HG03135 (cell line): ENCODE results near the gene EMP2.

Experiments used
- ATAC-seq: cut with Tn5 transposase; IDR thresholded peaks from one replicate; pipeline ENCODE4 v1.9.1; 2021; ENCODE audit warnings: mild to moderate bottlenecking, moderate library complexity; ENCODE audit not compliant: unreplicated experiment

Gene EMP2

DNA sequence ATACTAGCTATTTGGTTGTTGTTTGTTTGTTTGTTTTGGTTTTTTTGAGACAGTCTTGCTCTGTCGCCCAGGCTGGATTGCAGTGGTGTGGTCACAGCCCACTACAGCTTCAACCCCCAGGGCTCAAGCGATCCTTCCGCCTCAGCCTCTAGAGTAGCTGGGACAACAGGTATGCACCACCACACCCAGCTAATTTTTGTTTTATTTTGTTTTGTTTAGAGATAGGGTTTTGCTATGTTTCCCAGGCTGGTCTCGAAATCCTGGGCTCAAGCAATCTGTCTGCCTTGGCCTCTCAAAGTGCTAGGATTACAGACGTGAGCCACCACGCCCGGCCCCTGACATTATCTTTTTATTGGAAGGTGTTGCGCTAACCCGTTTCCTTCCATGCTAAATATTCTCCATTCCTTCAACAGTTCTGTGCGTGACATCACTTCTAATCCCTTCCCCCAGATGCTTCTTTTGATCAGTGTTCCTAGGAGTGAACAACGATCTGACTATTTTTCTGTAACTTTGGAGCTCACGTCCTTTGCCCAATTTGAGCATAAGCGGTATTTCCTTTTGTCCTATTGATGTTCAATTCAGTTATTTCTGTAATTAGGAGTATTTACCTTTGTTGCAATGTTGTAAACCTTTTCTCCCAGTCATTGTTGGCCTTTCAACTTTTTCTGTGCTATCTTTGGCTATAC, 30.2 kb upstream of the EMP2 start:
- ATAC-seq, result no peak

DNA sequence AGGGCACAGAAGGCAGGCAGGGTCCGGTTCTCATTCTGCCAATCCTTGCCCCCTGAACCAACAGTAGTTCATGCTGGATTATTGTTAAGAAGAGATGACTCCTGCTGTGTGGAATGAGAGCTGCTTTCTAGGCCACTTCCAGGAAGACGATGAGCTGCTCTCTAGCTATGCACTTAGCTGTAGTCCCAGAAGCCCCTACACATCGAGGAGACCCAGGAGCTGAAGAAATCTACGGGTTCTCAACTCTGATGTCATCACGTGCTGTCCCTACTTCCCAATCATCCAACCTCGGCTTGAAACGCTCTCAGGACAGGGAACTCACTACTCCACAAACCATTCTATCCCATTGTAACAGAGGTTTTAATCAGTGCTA, 29.0 kb upstream of the EMP2 start:
- ATAC-seq, result no peak

DNA sequence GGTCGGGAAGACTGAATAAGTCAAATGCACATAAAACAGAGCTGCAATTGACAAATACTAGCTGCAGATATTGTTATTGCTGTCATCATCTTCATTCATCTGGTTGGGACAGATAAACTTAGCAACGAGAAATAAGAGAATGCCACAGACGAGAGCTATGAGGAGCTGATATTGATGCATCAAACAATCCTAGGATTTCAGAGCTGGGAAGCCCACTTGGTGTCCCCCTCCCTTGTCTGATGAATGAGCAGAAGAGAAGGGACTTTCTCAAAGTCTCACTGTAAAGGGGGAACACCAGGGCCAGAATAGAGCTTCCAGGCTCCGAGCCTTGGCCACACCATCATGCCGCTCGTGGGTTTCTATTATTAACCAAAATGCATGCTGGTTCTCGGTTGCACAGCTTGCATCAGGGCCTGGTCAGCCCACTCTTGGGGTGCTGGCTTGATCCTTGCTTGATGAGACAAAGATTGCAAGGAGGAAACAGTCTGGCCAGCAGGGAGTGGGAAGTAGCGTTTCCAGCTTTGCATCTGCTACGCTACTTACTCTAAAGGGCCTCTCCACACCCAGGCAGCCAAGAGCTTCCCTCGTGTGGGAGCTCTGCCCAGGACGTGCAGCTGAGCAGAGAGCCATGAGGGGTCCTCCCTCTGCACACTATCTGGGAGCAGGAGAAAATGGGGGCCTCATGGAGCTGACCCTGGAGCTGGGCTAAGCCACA, 28.4 kb upstream of the EMP2 start:
- ATAC-seq, result no peak

DNA sequence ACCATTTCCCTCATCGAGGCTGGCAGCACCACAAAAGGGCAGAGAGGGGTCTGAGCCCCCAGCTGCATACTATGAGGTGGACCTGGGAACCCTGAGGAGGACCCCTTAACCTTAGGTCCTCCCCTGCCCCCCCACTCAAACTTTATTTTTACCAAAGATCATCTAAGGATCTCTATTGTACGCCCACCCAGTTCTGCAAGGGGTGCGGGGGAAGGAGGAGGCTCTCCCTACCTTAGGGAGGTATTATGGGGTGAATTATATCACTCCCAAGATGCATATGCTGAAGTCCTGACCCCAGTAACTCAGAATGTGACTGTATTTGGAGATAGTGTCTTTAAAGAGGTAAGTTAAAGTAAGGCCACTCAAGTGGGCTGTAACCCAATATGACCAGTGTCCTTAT, 26.8 kb upstream of the EMP2 start:
- no peak for ATAC-seq

DNA sequence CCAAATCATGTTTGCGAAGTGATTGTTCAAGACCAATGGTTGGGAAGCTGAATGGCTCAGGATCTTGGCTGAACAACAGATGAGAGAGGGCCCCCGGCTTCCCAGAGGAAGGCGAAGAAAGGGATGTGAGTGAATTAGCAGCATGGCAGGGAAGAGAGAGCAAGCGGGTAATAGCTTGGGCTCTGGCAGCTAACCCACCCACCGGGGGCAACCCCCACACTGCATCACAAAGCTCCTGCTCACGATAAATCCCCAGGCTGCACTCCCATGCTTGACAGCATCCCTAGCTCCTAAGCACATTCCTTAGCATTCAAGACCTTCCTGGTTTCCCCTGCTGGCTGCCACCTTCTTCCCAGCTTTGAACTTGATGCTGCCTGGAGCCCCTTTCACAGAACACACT, 26.2 kb upstream of the EMP2 start:
- ATAC-seq, result no peak

DNA sequence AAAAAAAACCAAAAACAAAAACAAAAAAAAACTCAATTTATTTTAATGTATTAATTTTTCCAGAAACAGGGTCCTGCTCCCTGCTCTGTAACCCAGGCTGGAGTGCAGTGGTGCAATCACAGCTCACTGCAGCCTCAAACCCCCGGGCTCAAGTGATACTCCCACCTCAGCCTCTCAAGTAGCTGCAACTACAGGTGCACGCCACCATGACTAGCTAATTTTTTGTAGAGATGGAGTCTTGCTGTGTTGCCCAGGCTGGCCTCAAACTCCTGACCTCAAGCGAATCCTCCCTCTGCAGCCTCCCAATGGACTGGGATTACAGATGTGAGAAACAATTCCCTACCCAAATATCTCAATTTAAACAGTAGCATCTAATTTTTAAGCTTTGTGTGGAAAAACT, 25.2 kb upstream of the EMP2 start:
- no peak for ATAC-seq

DNA sequence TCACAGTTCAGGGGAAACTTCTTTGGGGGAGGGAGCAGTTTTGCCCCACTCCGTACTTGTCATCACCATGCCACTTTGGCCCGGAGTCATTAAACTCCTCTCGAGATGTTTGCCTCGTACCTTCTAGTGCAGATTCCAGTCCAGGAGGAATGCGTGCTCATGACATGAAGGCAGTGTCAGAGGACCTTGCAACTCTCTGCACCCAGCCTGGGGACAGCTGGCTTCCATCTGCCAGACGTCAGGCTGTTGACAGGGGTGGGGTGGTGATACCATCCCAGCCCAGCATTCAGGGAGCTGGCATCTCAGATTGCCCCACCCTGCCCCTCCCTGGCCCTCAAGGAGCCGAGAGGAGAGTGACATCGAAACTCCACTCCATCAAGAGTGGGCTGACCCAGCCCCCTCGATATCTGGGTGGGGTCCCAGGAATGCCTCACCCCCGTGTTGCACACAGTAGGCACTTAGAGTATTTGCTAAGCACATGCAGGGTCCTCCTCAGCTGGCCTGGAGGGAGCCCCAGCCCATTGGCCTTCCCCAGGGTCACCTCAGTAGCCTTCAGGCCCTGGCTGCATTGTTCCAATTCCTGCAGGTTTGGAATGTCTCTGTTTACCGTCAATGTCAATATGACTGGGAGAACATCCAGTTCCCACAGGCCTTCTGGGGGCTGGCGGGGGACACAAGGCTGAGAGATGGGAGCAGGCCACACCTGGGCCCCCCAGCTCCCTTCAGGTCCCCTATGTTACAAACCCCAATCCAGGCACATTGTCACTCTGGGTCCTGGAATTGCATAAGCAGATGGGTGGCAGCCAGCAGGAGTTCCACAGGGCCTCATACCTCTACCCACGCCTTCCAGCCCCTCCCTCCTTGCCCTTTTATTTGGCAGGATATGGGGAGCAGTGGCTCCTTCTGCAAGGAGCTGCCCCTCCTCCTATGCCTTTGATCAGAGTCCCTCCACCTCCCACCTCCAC, 21.3 kb upstream of the EMP2 start:
- no peak for ATAC-seq

DNA sequence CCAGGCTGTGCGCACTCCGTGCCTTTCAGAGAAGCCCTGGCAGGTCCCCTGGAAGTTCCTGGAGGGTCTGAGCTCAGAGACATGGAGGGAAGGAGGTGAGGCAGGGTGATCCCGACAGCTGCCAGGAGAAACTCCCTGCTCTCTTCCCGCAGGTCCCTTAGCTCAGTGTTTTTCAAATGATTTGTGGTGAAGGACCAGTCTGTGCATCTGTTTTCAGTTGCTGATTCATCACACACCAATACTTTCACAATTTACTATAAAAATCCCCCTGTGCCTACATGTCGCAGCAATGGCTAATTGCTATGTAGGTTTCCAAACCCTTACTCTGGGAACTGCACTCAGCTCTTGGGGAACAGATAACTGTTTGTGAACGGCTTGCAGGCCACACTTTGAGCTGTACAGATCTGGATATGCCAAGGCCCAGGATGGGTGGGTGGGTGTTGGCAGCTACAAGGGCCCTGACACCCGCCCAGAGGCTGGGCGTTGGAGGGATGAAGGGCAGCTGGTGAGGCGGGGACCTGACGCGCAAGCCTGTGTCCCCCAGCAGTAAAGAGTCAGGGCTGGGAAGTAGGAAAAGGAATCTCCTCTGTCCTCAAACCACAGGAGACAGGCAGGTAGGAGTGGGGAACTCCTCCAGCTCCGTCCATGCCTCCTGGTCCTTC, 20.5 kb upstream of the EMP2 start:
- ATAC-seq, result no peak

DNA sequence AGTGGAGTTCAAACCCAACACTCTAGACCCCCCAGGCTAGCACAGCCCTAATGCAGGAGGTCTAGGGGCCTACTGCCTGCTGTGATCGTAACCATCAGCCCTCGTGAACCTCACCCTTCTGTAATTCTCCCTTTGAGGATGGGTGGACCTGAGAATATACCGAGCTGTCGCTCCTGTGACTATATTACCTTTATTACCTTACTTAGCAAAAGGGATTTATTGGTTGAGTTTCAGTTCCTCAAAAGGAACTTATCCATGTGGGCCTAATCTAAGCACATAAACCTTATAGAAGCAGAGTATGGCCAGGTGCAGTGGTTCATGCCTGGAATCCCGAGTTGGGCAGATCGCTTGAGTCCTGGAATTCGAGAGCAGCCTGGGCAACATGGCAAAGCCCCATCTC, 19.2 kb upstream of the EMP2 start:
- ATAC-seq, result no peak

DNA sequence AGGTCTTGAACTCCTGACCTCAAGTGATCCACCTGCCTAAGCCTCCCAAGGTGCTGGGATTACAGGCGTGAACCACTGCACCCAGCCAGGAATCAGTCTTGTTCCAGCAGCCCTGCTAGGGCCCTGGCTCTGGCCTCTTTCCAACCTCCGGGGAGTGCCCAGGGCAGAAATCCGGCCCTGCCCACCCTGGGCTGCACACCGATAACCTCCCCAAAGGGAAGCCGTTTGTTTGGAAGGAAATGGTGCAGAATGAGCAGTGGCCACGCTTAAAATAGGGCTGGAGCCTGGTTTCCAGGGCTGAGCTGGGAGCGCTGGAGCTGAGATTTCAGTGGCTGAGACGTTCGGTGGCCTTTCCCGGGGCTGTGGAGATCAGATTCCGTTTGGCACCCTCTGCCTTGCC, 17.8 kb upstream of the EMP2 start:
- ATAC-seq, result no peak

DNA sequence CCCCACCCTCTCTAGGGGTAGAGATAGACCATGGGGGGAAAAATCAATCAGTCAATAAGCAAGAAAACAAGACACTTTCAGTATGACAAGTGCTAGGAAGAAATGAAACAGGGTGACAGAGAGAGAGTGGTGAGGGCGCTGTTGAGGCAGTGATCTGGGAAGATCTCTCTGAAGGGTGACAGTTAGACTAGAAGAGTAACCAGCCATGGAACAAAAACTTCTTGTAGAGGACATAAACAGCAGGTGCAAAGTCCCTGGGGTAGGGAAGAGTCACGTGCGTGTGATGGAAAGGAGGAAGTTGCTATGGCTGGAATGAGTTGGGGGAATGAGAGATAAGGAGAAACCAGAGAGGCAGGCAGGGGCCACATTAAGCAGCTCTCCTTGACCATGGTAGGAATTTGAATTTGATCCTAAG, 16.8 kb upstream of the EMP2 start:
- ATAC-seq, result no peak

DNA sequence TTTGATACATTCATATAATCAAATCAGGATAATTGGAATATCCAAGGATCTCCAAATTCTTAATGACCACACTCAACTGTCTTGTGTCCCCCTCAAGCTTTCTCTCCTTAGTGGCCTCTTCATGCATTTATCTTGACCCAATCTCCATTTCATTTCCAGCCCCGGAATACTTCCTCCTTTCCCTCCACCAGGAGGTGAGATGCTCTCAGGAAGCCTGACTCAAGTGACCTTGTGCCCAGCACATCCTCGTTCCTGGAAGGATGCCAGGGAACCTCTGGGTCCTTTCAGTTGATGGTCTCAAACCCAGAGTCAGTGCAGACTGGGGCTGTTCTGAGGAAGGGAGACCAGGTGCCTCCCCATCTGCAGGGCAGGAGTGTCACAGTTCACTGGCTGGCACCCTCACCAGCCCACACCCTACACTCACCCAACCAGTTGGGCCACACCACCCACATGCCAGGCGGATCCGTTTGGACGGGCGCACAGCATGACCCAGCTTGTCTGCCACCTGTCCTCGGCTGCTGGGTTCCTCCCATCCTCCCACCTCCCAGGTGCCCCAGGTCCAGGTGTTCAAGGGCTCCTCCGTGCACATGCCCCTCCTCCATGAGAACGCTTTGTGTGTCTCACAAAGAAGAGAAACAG, 14.0 kb upstream of the EMP2 start:
- ATAC-seq, result no peak

DNA sequence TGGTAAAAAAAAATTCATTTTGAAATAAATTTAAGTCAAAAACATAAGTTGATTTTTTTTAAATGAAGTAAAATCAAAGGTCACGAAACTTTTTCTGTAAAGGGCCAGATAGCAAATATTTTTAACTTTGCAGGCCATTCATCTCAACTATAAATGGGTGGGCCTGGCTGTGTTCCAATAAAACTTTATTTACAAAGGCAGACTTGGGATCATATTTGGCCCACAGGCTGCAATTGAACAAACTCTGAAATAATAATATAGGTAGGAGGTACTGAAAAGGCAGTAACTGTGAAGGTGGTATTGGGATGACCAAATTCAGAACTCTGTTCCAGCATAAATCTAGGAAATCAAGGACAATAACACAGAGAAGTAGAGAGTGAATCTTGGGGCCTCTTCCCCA, 12.2 kb upstream of the EMP2 start:
- ATAC-seq, result no peak

DNA sequence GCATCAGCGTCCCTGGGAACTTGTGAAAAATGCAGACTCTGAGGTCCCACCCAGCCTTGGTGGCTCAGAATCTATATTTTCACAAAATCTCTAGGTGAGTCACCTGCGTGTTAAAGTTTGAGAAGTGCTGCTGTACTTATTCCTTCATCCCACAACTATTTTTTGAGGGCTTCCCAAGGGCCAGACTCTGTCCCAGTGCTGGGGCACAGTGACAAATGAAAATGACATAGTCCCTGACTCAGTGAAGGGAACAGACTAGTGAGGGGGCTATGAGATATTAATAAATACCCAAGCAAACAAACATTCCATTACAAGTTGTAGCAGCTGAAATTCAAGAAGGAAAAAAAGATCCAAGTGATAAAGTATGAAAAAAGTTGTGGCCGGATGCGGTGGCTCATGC, 9.9 kb upstream of the EMP2 start:
- no peak for ATAC-seq

DNA sequence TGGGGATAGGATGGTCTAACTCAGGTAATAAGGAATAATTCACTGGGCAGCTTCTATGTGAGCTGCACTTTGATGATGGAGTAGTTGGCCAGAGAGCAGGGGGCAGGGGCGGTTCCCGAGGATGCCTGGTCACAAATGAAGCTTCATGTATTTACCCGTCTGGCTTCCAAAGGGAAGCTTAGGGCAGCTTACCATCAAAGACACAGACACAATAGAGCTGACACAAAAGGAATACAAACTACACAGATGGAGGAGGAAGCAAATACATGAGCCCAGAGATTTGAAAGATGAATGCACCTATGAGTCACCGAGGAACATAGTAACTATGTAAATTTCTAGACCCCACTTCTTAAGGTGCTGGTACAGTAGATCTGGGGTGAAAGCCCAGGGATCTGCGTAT, 8.7 kb upstream of the EMP2 start:
- ATAC-seq, result no peak

DNA sequence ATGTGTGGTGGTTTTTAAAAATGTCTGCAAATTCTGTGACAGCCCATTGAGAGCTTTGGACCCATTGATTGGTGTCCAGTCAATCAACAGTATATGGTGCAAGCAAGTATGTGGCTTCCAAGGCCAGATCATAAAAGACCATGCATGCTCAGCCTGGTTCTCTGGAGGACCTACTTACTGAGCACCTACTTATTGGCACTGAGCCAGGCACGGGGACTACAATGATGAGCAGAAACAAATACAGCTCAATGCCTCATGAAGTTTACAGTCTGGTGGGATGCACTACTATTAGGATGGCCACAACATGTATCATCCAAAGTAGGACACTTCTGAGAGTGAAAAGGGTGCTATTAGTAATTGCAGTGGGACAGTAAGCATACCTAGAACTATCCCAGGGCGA, 7.2 kb upstream of the EMP2 start:
- ATAC-seq, result no peak

DNA sequence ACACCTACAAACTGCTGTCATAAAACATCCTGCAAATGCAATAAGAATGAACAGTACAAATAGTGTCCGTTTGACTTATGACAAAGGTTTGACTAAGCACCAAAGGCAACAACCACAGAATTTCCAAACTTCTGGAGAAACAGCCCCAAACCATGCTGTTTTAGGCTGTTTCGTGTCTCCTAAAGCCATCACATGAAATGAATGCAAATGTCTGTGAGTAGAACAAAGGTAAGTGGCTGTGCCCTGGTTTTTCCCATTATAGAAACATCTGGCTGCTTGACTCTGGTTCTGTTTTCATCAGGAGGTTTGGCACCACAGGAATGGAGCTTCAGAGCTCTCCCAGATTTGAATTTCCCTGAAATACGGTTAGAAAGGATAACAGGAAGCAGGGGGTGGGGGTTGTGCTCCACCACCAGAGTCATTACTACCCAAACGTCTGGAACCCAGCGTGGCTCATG, 4.6 kb upstream of the EMP2 start:
- ATAC-seq, result no peak

DNA sequence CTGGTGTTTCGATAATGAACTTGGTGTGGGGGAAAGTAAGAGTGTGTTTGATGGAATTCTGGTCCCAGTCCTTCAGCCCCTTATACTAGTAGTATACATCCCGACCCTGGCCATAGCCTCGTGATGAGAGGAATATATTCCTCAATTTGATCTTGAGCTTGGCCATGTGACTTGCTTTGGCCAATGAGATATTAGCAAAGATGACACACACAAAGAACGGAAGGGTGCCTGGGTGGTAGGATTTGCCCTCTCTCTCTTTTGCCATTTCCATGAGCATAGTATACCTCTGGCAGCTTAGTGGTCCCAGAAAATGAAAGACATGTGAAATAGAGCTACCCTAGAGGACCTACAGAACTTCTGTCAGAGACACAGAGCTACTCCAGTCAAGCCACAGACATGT, 2.9 kb upstream of the EMP2 start:
- ATAC-seq, result no peak

DNA sequence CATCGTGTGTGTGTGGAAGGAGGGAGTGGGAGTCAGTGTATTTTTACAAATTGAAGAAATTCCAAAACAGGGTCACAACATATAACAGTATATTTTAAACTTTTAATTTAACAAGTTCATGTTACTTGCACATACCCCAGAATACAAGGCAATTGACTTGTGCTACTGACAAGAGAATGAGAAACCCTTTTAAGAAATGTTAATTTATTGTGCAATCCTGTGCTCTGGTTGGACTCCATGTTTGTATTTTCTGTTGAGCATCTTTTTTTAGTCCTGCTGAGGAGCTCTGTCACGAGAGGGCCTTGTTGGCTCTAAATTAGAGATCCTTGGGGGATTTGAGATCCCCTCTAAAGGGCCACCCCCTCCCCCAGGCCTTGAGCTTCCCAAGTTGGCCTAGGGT, 1.1 kb upstream of the EMP2 start:
- no peak for ATAC-seq

DNA sequence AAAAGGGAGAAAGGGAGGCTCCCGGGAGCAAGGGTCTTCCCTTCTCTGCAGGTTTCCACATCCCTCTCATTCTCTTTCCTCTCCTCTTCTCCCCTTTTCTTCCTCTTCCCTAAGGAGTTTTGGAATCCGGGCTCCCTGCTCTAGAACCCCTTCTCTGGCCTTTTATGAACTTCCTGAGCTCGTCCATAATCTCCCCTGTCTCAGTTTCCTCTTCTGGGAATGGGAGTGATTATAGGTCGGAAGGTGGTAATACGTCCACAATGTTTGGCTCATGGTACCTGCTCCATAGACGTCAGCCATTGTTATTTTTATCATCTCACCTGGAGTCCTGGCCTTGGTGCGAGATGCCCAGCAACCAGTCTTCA, 467 bp upstream of the EMP2 start:
- no peak for ATAC-seq

DNA sequence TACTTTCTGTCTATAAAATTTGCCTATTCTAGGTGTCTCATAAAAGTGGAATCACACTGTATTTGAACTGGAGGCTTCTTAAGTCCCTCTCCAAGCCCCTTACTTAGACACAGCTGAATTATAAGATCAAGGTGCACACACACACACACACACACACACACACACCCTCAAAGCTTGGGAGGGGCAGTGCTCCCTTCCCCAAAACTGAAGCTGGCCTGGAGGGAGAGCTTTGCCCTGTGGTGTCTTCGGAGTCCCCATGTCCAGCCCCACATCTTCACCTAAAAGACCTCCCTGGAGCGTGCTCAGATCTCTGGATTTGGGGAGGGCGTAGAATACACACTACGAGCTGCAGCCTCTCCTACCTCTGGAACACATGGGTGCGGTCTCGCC, 828 bp downstream of the EMP2 start:
- no peak for ATAC-seq
